ENCODE results near the gene ABHD2. TPM values are rescaled to one million over a fixed set of nuclear protein-coding genes. Genes with fewer than 3 reads are reported as not detected.

ABHD2 gene
- total and polyA plus RNA-seq, 2 donors (not counting 3 experiments of a cell fraction or from before 2014, with no cell fraction given) = 14.0 to 62.2 TPM

GRCh38 chr15:89170364-89170763 is 82.1 kb downstream of the ABHD2 start:
- no peaks in the 10 kb centered on the region for H3K9me1 ChIP-seq (replicated peaks; ENCODE audit: control insufficient read depth, extremely low read depth, insufficient read depth, low read length)
- CTCF ChIA-PET = interaction anchor here (1.5 to 3.2 kb wide), 10 partner anchors 12 to 137 kb away, joined by 4 to 96 read pairs (median 16); partner anchors contain the start of gene ABHD2
- FAIRE-seq = no peak

More at GRCh38 chr15:89170364-89170763, 82.1 kb downstream of the ABHD2 start:
- DNase-seq (ENCODE audit: low read depth, low spot score) = no peak
- intact Hi-C loops (cut with micrococcal nuclease) (loop anchor here (10.0 kb wide), 1 partner anchor 546 kb away; the partner anchor contains the start of gene AEN), dilution Hi-C loops (cut with MboI; ENCODE audit: extremely low pct_ligation_motif_present, low sequenced_read_pairs) (loop anchor here (25.0 kb wide), 1 partner anchor 108 kb away; no protein-coding TSS in a partner anchor)
- Histone ChIP-seq H2AFZ (ENCODE audit: low read depth, low read length) (no peak overlapping the region), H3K27ac (ENCODE audit: insufficient read depth, low read depth, low read length) (no peak overlapping the region), H3K36me3 (ENCODE audit: control insufficient read depth in 2 of 2, extremely low read depth in 1 of 2, insufficient read depth in 2 of 2, low read length in 2 of 2) (no peaks in the 10 kb centered on the region), H3K79me2 (ENCODE audit: control insufficient read depth, insufficient read depth, low read length) (no peaks in the 10 kb centered on the region), H3K4me1 (ENCODE audit: control insufficient read depth, extremely low read depth, insufficient read depth, low read length) (peaks cover 41% of the 10 kb centered on the region), H3K9me3 (replicated peaks; ENCODE audit: control insufficient read depth, insufficient read depth, low read length) (no peaks in the 10 kb centered on the region), H3K9ac (replicated peaks; ENCODE audit: extremely low read depth, insufficient read depth, low read length) (no peak overlapping the region), H4K20me1 (replicated peaks; ENCODE audit: control insufficient read depth, extremely low read depth, insufficient read depth, low read length) (no peaks in the 10 kb centered on the region), H3K27me3 (ENCODE audit: control insufficient read depth in 2 of 2, insufficient read depth in 2 of 2, low read length in 2 of 2) (no peaks in the 10 kb centered on the region), H3K4me2 (ENCODE audit: insufficient read depth, low read length) (no peak overlapping the region), H3K4me3 (replicated peaks in 1 of 3; ENCODE audit: insufficient read depth in 1 of 3, low read depth in 1 of 3, low read length in 3 of 3) (no peak overlapping the region)
- TF ChIP-seq POLR2A (IDR thresholded peaks at IDR 0.05; ENCODE audit: low read depth, low read length) (no peak), POLR2AphosphoS5 (IDR thresholded peaks at IDR 0.05; ENCODE audit: insufficient read depth, low read depth, low read length) (no peak), FOS (IDR thresholded peaks at IDR 0.05; ENCODE audit: borderline replicate concordance, insufficient read depth, low read length) (no peak), GATA2 (IDR thresholded peaks at IDR 0.05; ENCODE audit: insufficient read depth, insufficient read length, low read depth, low read length) (no peak), EZH2 (IDR thresholded peaks at IDR 0.05; ENCODE audit: borderline replicate concordance, low read depth, low read length, severe bottlenecking) (no peak), JUN (IDR thresholded peaks at IDR 0.05; ENCODE audit: borderline replicate concordance, insufficient read depth, insufficient read length, low read depth) (no peak), MYC (IDR thresholded peaks at IDR 0.05; ENCODE audit: low read depth, low read length) (no peak)
- TF ChIP-seq, protein P1, sequence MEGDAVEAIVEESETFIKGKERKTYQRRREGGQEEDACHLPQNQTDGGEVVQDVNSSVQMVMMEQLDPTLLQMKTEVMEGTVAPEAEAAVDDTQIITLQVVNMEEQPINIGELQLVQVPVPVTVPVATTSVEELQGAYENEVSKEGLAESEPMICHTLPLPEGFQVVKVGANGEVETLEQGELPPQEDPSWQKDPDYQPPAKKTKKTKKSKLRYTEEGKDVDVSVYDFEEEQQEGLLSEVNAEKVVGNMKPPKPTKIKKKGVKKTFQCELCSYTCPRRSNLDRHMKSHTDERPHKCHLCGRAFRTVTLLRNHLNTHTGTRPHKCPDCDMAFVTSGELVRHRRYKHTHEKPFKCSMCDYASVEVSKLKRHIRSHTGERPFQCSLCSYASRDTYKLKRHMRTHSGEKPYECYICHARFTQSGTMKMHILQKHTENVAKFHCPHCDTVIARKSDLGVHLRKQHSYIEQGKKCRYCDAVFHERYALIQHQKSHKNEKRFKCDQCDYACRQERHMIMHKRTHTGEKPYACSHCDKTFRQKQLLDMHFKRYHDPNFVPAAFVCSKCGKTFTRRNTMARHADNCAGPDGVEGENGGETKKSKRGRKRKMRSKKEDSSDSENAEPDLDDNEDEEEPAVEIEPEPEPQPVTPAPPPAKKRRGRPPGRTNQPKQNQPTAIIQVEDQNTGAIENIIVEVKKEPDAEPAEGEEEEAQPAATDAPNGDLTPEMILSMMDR (IDR thresholded peaks at IDR 0.05; ENCODE audit: extremely low read depth in 1 of 2, insufficient read depth in 1 of 2, low read depth in 1 of 2, low read length in 2 of 2) = no peak
- TF ChIP-seq, protein P2, sequence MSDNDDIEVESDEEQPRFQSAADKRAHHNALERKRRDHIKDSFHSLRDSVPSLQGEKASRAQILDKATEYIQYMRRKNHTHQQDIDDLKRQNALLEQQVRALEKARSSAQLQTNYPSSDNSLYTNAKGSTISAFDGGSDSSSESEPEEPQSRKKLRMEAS (IDR thresholded peaks at IDR 0.05; ENCODE audit: insufficient read depth, insufficient read length) = no peak
- POLR2A ChIA-PET = no interaction called here
- BruUV-seq (replicated peaks) = no TSS peak

Measured in endothelial cell of umbilical vein (primary cell).